ENCODE measurements around the gene ARHGEF40.

GRCh38 chr14:21041676-21042433 is 28.2 kb upstream of the ARHGEF40 start, which contains the start of gene RNASE7:
- no peak for TF ChIP-seq FOXP2 (optimal IDR thresholded peaks at IDR 0.05; ENCODE audit: borderline replicate concordance, extremely low read depth, extremely low read length, insufficient read depth)
- no peak for TF ChIP-seq REST (IDR thresholded peaks at IDR 0.05; ENCODE audit: insufficient read depth in 1 of 2, low read depth in 2 of 2, low read length in 2 of 2)
- TF ChIP-seq POLR2AphosphoS5 (IDR thresholded peaks at IDR 0.05; ENCODE audit: low read depth, low read length), result no peak
- no peak for TF ChIP-seq TAF1 (IDR thresholded peaks at IDR 0.05; ENCODE audit: borderline replicate concordance, insufficient read depth, low read length)
- no peak for TF ChIP-seq SIN3A (IDR thresholded peaks at IDR 0.05; ENCODE audit: borderline replicate concordance, insufficient read depth, low read length)
